Measurements from ENCODE around the gene AKAP6. TPM values are rescaled to one million over a fixed set of nuclear protein-coding genes. Genes with fewer than 3 reads are reported as not detected.
"Not testable (repeated sequence)": the region's sequence is repeated elsewhere in the genome, so short reads cannot be mapped to it uniquely, and the experiment has no call there.

The AKAP6 gene
- total RNA-seq, 2 experiments from 2014 or later: 0.13 to 0.72 TPM

GRCh38 chr14:32457213-32457920, 128.3 kb downstream of the AKAP6 start:
- H3K9me2 ChIP-seq (ENCODE audit: insufficient read depth, low read length): no peaks in the 10 kb centered on the region
- H3K36me3 ChIP-seq (ENCODE audit: insufficient read depth, low read length): no peaks in the 10 kb centered on the region
- TF ChIP-seq, protein P1, sequence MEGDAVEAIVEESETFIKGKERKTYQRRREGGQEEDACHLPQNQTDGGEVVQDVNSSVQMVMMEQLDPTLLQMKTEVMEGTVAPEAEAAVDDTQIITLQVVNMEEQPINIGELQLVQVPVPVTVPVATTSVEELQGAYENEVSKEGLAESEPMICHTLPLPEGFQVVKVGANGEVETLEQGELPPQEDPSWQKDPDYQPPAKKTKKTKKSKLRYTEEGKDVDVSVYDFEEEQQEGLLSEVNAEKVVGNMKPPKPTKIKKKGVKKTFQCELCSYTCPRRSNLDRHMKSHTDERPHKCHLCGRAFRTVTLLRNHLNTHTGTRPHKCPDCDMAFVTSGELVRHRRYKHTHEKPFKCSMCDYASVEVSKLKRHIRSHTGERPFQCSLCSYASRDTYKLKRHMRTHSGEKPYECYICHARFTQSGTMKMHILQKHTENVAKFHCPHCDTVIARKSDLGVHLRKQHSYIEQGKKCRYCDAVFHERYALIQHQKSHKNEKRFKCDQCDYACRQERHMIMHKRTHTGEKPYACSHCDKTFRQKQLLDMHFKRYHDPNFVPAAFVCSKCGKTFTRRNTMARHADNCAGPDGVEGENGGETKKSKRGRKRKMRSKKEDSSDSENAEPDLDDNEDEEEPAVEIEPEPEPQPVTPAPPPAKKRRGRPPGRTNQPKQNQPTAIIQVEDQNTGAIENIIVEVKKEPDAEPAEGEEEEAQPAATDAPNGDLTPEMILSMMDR (conservative IDR thresholded peaks at IDR 0.05; ENCODE audit: low read length): no peak
- no peak for TF ChIP-seq EZH2phosphoT487 (IDR thresholded peaks at IDR 0.05; ENCODE audit: borderline replicate concordance, low read depth, low read length)
- BruUV-seq (replicated peaks): no TSS peak
- POLR2A ChIA-PET: no interaction called here
- H3K4me1 ChIP-seq (ENCODE audit: insufficient read depth, low read length, poor library complexity, severe bottlenecking): no peaks in the 10 kb centered on the region
- no peak overlapping the region for H2AFZ ChIP-seq (ENCODE audit: low read length)
- H3K4me2 ChIP-seq (ENCODE audit: low read length): no peak overlapping the region
- H3K4me3 ChIP-seq (ENCODE audit: low read depth, low read length, poor library complexity, severe bottlenecking): no peak overlapping the region
- intact Hi-C loops (cut with micrococcal nuclease; ENCODE audit: unreplicated experiment): no loop called here
- CTCF ChIA-PET (ENCODE audit: unreplicated experiment): no interaction called here
- H4K20me1 ChIP-seq (ENCODE audit: insufficient read depth, low read length): no peaks in the 10 kb centered on the region
- H3K79me2 ChIP-seq (ENCODE audit: insufficient read depth, low read depth, low read length): no peaks in the 10 kb centered on the region
- no peak for DNase-seq (ENCODE audit: low spot score)
- H3K27ac ChIP-seq (ENCODE audit: low read depth, low read length, poor library complexity, severe bottlenecking): no peak overlapping the region
- H3K9me3 ChIP-seq (ENCODE audit: low read length): no peaks in the 10 kb centered on the region

DNA sequence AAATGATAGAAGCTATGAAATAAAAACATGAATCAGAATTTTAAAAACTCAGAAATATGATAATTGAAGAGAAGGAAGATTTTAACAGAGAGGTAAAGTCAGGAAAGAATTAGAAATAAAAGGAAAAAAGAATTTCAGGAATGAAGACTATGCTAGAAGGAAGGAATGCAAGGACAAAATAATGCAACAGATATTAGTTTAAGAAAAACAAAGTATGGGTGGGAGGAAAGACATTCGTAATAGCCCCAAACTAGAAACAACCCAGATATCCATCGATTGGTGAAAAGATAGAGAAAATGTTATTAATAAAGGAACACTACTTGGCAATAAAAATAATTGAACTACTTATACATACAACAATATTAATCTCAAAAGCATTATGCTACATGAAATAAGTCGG, 129.6 kb downstream of the AKAP6 start:
- Histone ChIP-seq H3K4me2 (ENCODE audit: low read length) (no peak overlapping the region), H4K20me1 (ENCODE audit: insufficient read depth, low read length) (no peaks in the 10 kb centered on the region), H3K79me2 (ENCODE audit: insufficient read depth, low read depth, low read length) (no peaks in the 10 kb centered on the region), H3K36me3 (ENCODE audit: insufficient read depth, low read length) (no peaks in the 10 kb centered on the region), H3K9me2 (ENCODE audit: insufficient read depth, low read length) (no peaks in the 10 kb centered on the region), H3K9me3 (ENCODE audit: low read length) (no peaks in the 10 kb centered on the region), H3K4me3 (ENCODE audit: low read depth, low read length, poor library complexity, severe bottlenecking) (no peak overlapping the region), H2AFZ (ENCODE audit: low read length) (no peak overlapping the region), H3K27ac (ENCODE audit: low read depth, low read length, poor library complexity, severe bottlenecking) (no peak overlapping the region), H3K4me1 (ENCODE audit: insufficient read depth, low read length, poor library complexity, severe bottlenecking) (no peaks in the 10 kb centered on the region)
- no TSS peak for BruUV-seq (replicated peaks)
- TF ChIP-seq, protein P1 (conservative IDR thresholded peaks at IDR 0.05; ENCODE audit: low read length): no peak
- no peak for TF ChIP-seq EZH2phosphoT487 (IDR thresholded peaks at IDR 0.05; ENCODE audit: borderline replicate concordance, low read depth, low read length)
- intact Hi-C loops (cut with micrococcal nuclease; ENCODE audit: unreplicated experiment): no loop called here
- CTCF ChIA-PET (ENCODE audit: unreplicated experiment): no interaction called here
- DNase-seq (ENCODE audit: low spot score): no peak
- POLR2A ChIA-PET: no interaction called here

DNA sequence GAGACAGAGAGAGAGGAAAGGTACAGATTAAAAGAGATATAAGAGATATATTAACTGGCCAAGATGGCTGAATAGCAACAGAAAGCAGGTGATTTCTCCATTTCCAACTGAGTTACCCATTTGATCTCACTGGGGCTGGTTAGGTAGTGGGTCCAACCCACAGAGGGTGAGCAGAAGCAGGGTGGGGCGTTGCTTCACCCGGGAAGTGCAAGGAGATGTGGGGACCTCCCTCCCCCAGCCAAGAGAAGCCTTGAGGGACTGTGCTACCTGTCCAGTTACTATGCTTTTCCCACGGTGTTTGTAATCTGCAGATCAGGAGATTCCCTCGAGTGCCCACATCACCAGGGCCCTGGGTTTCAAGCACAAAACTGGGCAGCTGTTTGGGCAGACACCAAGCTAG, 131.2 kb downstream of the AKAP6 start:
- H3K4me1 ChIP-seq (ENCODE audit: insufficient read depth, low read length, poor library complexity, severe bottlenecking): no peaks in the 10 kb centered on the region
- H4K20me1 ChIP-seq (ENCODE audit: insufficient read depth, low read length): no peaks in the 10 kb centered on the region
- no peak overlapping the region for H3K4me3 ChIP-seq (ENCODE audit: low read depth, low read length, poor library complexity, severe bottlenecking)
- H3K9me3 ChIP-seq (ENCODE audit: low read length): no peaks in the 10 kb centered on the region
- no peaks in the 10 kb centered on the region for H3K36me3 ChIP-seq (ENCODE audit: insufficient read depth, low read length)
- H3K4me2 ChIP-seq (ENCODE audit: low read length): no peak overlapping the region
- H3K79me2 ChIP-seq (ENCODE audit: insufficient read depth, low read depth, low read length): no peaks in the 10 kb centered on the region
- TF ChIP-seq, protein P1 (conservative IDR thresholded peaks at IDR 0.05; ENCODE audit: low read length): no peak
- TF ChIP-seq EZH2phosphoT487 (IDR thresholded peaks at IDR 0.05; ENCODE audit: borderline replicate concordance, low read depth, low read length): no peak
- intact Hi-C loops (cut with micrococcal nuclease; ENCODE audit: unreplicated experiment): no loop called here
- ChIA-PET CTCF (ENCODE audit: unreplicated experiment) (no interaction called here), POLR2A (no interaction called here)
- H3K27ac ChIP-seq (ENCODE audit: low read depth, low read length, poor library complexity, severe bottlenecking): no peak overlapping the region
- H2AFZ ChIP-seq (ENCODE audit: low read length): no peak overlapping the region
- H3K9me2 ChIP-seq (ENCODE audit: insufficient read depth, low read length): no peaks in the 10 kb centered on the region
- DNase-seq (ENCODE audit: low spot score): no peak
- no TSS peak for BruUV-seq (replicated peaks)

GRCh38 chr14:32462553-32462952, 133.5 kb downstream of the AKAP6 start:
- DNase-seq (ENCODE audit: low spot score); H3K36me3 ChIP-seq (ENCODE audit: insufficient read depth, low read length); H3K79me2 ChIP-seq (ENCODE audit: insufficient read depth, low read depth, low read length); BruUV-seq (replicated peaks); H3K4me2 ChIP-seq (ENCODE audit: low read length); H4K20me1 ChIP-seq (ENCODE audit: insufficient read depth, low read length); H3K4me1 ChIP-seq (ENCODE audit: insufficient read depth, low read length, poor library complexity, severe bottlenecking); POLR2A ChIA-PET; H3K4me3 ChIP-seq (ENCODE audit: low read depth, low read length, poor library complexity, severe bottlenecking); H3K27ac ChIP-seq (ENCODE audit: low read depth, low read length, poor library complexity, severe bottlenecking); H3K9me3 ChIP-seq (ENCODE audit: low read length); H3K9me2 ChIP-seq (ENCODE audit: insufficient read depth, low read length); intact Hi-C loops (cut with micrococcal nuclease; ENCODE audit: unreplicated experiment); CTCF ChIA-PET (ENCODE audit: unreplicated experiment); H2AFZ ChIP-seq (ENCODE audit: low read length): not testable (repeated sequence)

Measured in OCI-LY7 (cell line).